ENCODE measurements around the gene ARMCX4.

DNA sequence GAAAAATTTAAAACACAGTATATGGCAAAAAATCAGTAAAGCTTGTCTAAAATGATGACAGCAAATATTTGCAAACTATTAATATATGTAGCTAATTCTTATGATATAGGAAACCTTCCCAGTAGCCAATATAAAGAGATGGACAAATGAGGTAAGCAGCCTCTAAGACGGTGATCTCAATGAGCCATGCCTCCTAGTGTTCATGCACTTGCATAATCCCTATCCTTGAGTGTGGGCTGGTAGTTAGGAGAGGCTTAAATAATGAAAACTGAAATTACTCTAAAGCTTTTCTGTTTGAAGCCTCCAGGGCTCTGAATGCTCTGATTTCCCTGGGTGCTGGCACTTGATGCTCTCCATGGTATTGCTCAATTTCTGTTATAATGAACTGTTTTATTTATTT, 24.6 kb upstream of the ARMCX4 start:
- TF ChIP-seq, protein P1, sequence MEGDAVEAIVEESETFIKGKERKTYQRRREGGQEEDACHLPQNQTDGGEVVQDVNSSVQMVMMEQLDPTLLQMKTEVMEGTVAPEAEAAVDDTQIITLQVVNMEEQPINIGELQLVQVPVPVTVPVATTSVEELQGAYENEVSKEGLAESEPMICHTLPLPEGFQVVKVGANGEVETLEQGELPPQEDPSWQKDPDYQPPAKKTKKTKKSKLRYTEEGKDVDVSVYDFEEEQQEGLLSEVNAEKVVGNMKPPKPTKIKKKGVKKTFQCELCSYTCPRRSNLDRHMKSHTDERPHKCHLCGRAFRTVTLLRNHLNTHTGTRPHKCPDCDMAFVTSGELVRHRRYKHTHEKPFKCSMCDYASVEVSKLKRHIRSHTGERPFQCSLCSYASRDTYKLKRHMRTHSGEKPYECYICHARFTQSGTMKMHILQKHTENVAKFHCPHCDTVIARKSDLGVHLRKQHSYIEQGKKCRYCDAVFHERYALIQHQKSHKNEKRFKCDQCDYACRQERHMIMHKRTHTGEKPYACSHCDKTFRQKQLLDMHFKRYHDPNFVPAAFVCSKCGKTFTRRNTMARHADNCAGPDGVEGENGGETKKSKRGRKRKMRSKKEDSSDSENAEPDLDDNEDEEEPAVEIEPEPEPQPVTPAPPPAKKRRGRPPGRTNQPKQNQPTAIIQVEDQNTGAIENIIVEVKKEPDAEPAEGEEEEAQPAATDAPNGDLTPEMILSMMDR (IDR thresholded peaks at IDR 0.05) = no peak
- no peak for TF ChIP-seq POLR2A (IDR thresholded peaks at IDR 0.05)

All from body of pancreas (tissue), 4 donors.